ENCODE results near the gene UBAP1L. TPM values are rescaled to one million over a fixed set of nuclear protein-coding genes. Genes with fewer than 3 reads are reported as not detected.
"Not testable (repeated sequence)": the region's sequence is repeated elsewhere in the genome, so short reads cannot be mapped to it uniquely, and the experiment has no call there.

Gene UBAP1L
- total RNA-seq, 1 experiment from 2014 or later, result 3.0 TPM

DNA sequence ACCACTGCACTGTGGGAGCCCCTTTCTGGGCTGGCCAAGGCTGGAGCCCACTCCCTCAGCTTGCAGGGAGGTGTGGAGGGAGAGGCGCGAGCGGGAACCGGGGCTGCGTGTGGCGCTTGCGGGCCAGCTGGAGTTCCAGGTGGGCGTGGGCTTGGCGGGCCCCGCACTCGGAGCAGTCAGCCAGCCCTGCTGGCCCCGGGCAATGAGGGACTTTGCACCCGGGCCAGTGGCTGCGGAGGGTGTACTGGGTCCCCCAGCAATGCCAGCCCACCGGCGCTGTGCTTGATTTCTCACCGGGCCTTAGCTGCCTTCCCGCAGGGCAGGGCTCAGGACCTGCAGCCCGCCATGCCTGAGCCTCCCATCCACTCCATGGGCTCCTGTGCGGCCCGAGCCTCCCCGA is 40.1 kb downstream of the UBAP1L start:
- not testable (repeated sequence) for H3K23ac ChIP-seq (ENCODE audit: insufficient read length, low read depth, low read length); H4K91ac ChIP-seq (ENCODE audit: insufficient read length, low read depth, low read length); H3K14ac ChIP-seq (ENCODE audit: insufficient read depth, low read length); H2BK5ac ChIP-seq (ENCODE audit: insufficient read length, low read length); H3K27me3 ChIP-seq (ENCODE audit: insufficient read depth, low read length); H3T11ph ChIP-seq (ENCODE audit: low read length); H3K9me3 ChIP-seq (ENCODE audit: control insufficient read depth, low read depth, low read length); H3K79me1 ChIP-seq (ENCODE audit: insufficient read depth, low read depth, low read length, poor library complexity, severe bottlenecking); H3K23me2 ChIP-seq (ENCODE audit: insufficient read length, low read depth, low read length, poor library complexity, severe bottlenecking); H3K4ac ChIP-seq (ENCODE audit: low read depth, low read length); H4K20me1 ChIP-seq (ENCODE audit: control insufficient read depth, insufficient read depth, insufficient read length); H3K36me3 Mint-ChIP-seq (ENCODE audit: insufficient read depth in 1 of 3, low read depth in 3 of 3); H2AFZ ChIP-seq (ENCODE audit: low read length); H3K79me2 ChIP-seq (ENCODE audit: insufficient read depth, low read length); H3K27ac Mint-ChIP-seq; H3K9ac ChIP-seq (ENCODE audit: extremely low read depth, insufficient read length, low read length); H3K27ac ChIP-seq (ENCODE audit: insufficient read length, low read depth, low read length); H3K4me3 Mint-ChIP-seq; H4K5ac ChIP-seq (ENCODE audit: insufficient read length, low read depth, low read length); H3K4me1 ChIP-seq (ENCODE audit: insufficient read depth, low read length); H4K8ac ChIP-seq (replicated peaks; ENCODE audit: insufficient read length, low read depth, low read length); H2BK12ac ChIP-seq (ENCODE audit: insufficient read length, low read depth, low read length); H3K18ac ChIP-seq (ENCODE audit: insufficient read length, low read depth, low read length); DNase-seq; H3K4me2 ChIP-seq (ENCODE audit: insufficient read depth, insufficient read length, low read length); H3K9me3 Mint-ChIP-seq; H2AK5ac ChIP-seq (ENCODE audit: insufficient read length, low read length); H3K56ac ChIP-seq (ENCODE audit: insufficient read length, low read depth, low read length); H2BK15ac ChIP-seq (ENCODE audit: low read depth, low read length); H2BK120ac ChIP-seq (ENCODE audit: low read depth, low read length, poor library complexity, severe bottlenecking); H2BK20ac ChIP-seq (ENCODE audit: low read depth, low read length, poor library complexity, severe bottlenecking)
- Mint-ChIP-seq H3K4me1 (peaks cover 10 to 17% of the 10 kb centered on the region in 2 experiments), H3K27me3 (ENCODE audit: low read depth) (peaks cover 18% of the 10 kb centered on the region)
- WGBS (ENCODE audit: extremely low coverage, insufficient read length, low lambda C conversion rate), result no CpG with 5 or more reads among the region's 22 CpGs

Measured in H9 (cell line).